HL-60 (cell line): Measurements from ENCODE around the gene SLC22A1.

Experiments used
- DNase-seq, 2 experiments: peaks; one replicate each; pipeline ENCODE4 v3.0.0-alpha.2; 2010 to 2020; ENCODE audit warnings: low read depth in 1 of 2, low spot score in 1 of 2
- H3K27ac ChIP-seq: fragments of 250-450 bp; sonication (Bioruptor Pico); replicated peaks from 2 replicates; pipeline ENCODE4 v1.5.1; 2020; ENCODE audit warnings: mild to moderate bottlenecking, moderate library complexity
- H3K27me3 ChIP-seq: fragments of 250-450 bp; sonication (Bioruptor Pico); 2 replicates; pipeline ENCODE4 v1.5.1; 2021; ENCODE audit warnings: mild to moderate bottlenecking, moderate library complexity; ENCODE audit not compliant: insufficient read depth, poor library complexity, severe bottlenecking
- H3K4me3 ChIP-seq: replicated peaks from 2 replicates; pipeline ENCODE4 v1.5.1; 2011; ENCODE audit warnings: mild to moderate bottlenecking, control low read depth, low read length; ENCODE audit not compliant: insufficient read depth
- CTCF ChIP-seq: IDR thresholded peaks from one replicate; pipeline ENCODE4 v1.5.1; 2011; ENCODE audit warnings: low read length, control low read depth, inconsistent platforms; ENCODE audit not compliant: insufficient read depth
- GABPA ChIP-seq: IDR thresholded peaks from 2 replicates; pipeline ENCODE4 v1.6.1; 2012; ENCODE audit warnings: low read depth
- POLR2AphosphoS5 ChIP-seq: IDR thresholded peaks from 2 replicates; pipeline ENCODE4 v1.6.1; 2012; ENCODE audit warnings: low read depth
- REST ChIP-seq: IDR thresholded peaks from 2 replicates; pipeline ENCODE4 v1.6.1; 2012; ENCODE audit warnings: low read depth; ENCODE audit not compliant: insufficient replicate concordance
- SPI1 ChIP-seq: IDR thresholded peaks from 2 replicates; pipeline ENCODE4 v1.6.1; 2012; ENCODE audit warnings: low read depth, mild to moderate bottlenecking, borderline replicate concordance

SLC22A1 gene

GRCh38 chr6:160115421-160115820 is 6.2 kb upstream of the SLC22A1 start:
- no peak for TF ChIP-seq POLR2AphosphoS5
- no peak for TF ChIP-seq GABPA
- TF ChIP-seq SPI1: no peak
- TF ChIP-seq REST: no peak
- no peak for TF ChIP-seq CTCF
- no peaks in the 10 kb centered on the region for H3K27me3 ChIP-seq
- DNase-seq: no peak
- H3K27ac ChIP-seq: no peak overlapping the region
- no peak overlapping the region for H3K4me3 ChIP-seq

- TF ChIP-seq POLR2AphosphoS5 (no peak), SPI1 (no peak), REST (no peak), GABPA (no peak), CTCF (no peak)
- DNase-seq: no peak
- Histone ChIP-seq H3K27me3 (no peaks in the 10 kb centered on the region), H3K27ac (no peak overlapping the region), H3K4me3 (no peak overlapping the region)
Observed at GRCh38 chr6:160116411-160116810, 5.2 kb upstream of the SLC22A1 start.

GRCh38 chr6:160117137-160117536 is 4.5 kb upstream of the SLC22A1 start:
- DNase-seq: no peak
- no peak overlapping the region for H3K27ac ChIP-seq
- no peak for TF ChIP-seq REST
- TF ChIP-seq GABPA: no peak
- TF ChIP-seq POLR2AphosphoS5: no peak
- TF ChIP-seq CTCF: no peak
- TF ChIP-seq SPI1: no peak
- H3K27me3 ChIP-seq: no peaks in the 10 kb centered on the region
- H3K4me3 ChIP-seq: no peak overlapping the region
